Keratinocyte (primary cell): ENCODE data around the gene TMEM186. TPM values are rescaled to one million over a fixed set of nuclear protein-coding genes. Genes with fewer than 3 reads are reported as not detected.

Experiments used
- DNase-seq: peaks from one replicate; pipeline ENCODE4 v3.0.0-alpha.2; 2011; ENCODE audit warnings: low read depth, missing footprints, low spot score
- FAIRE-seq: peaks from 2 replicates; lab custom pipeline; 2011; peaks lifted over from hg19 to GRCh38; lab: Jason Lieb, UNC
- H2AFZ ChIP-seq: 2 replicates; pipeline ENCODE4 v1.6.0; 2012; ENCODE audit warnings: low read length, control low read depth, inconsistent platforms; ENCODE audit not compliant: control insufficient read depth
- H3K27ac ChIP-seq: 2 replicates; pipeline ENCODE4 v1.5.1; 2011; ENCODE audit warnings: low read length; ENCODE audit not compliant: control insufficient read depth, insufficient read depth
- H3K27me3 ChIP-seq: 3 replicates; pipeline ENCODE4 v1.6.0; 2011; ENCODE audit warnings: low read length; ENCODE audit not compliant: control insufficient read depth, insufficient read depth; ENCODE audit errors: extremely low read depth
- H3K36me3 ChIP-seq, 2 experiments: 2 replicates in 1 of 2; 3 replicates in 1 of 2; pipeline ENCODE4 v1.5.1; 2011; ENCODE audit warnings: low read length in 2 of 2, mild to moderate bottlenecking in 1 of 2; ENCODE audit not compliant: control insufficient read depth in 2 of 2, insufficient read depth in 2 of 2; ENCODE audit errors: extremely low read depth in 1 of 2
- H3K4me1 ChIP-seq: 3 replicates; pipeline ENCODE4 v1.5.1; 2011; ENCODE audit warnings: low read length; ENCODE audit not compliant: control insufficient read depth, insufficient read depth; ENCODE audit errors: extremely low read depth
- H3K4me2 ChIP-seq: 3 replicates; pipeline ENCODE4 v1.6.0; 2011; ENCODE audit warnings: low read depth, low read length; ENCODE audit not compliant: control insufficient read depth, insufficient read depth; ENCODE audit errors: extremely low read depth
- H3K4me3 ChIP-seq, 3 experiments: fragments of 200-600 bp in 1 of 3; sonication (generic) in 1 of 3; 2 replicates in 2 of 3; 3 replicates in 1 of 3; pipeline ENCODE4 v1.5.1; 2011 to 2016; ENCODE audit warnings: low read length in 3 of 3, mild to moderate bottlenecking in 3 of 3, control low read depth in 2 of 3, inconsistent platforms in 1 of 3, low read depth in 1 of 3, mixed read lengths in 1 of 3, mixed run types in 1 of 3, moderate library complexity in 1 of 3; ENCODE audit not compliant: control insufficient read depth in 2 of 3, insufficient read depth in 2 of 3; ENCODE audit errors: extremely low read depth in 1 of 3
- H3K79me2 ChIP-seq: 2 replicates; pipeline ENCODE4 v1.6.0; 2012; ENCODE audit warnings: low read length; ENCODE audit not compliant: control insufficient read depth, insufficient read depth
- H3K9ac ChIP-seq: 3 replicates; pipeline ENCODE4 v1.6.0; 2011; ENCODE audit warnings: low read length; ENCODE audit not compliant: control insufficient read depth, insufficient read depth; ENCODE audit errors: extremely low read depth
- H3K9me1 ChIP-seq: 3 replicates; pipeline ENCODE4 v1.6.0; 2011; ENCODE audit warnings: low read length; ENCODE audit not compliant: control insufficient read depth, insufficient read depth; ENCODE audit errors: extremely low read depth
- H3K9me3 ChIP-seq: 2 replicates; pipeline ENCODE4 v1.5.1; 2012; ENCODE audit warnings: low read depth, low read length; ENCODE audit not compliant: control insufficient read depth
- H4K20me1 ChIP-seq: 3 replicates; pipeline ENCODE4 v1.6.0; 2011; ENCODE audit warnings: low read length; ENCODE audit not compliant: control insufficient read depth, insufficient read depth; ENCODE audit errors: extremely low read depth
- CTCF ChIP-seq, 3 experiments: IDR thresholded peaks in 1 of 3; conservative IDR thresholded peaks in 1 of 3; optimal IDR thresholded peaks in 1 of 3; 2 replicates in 2 of 3; 3 replicates in 1 of 3; pipeline versions ENCODE3 to v1.5.1; 2011; ENCODE audit warnings: low read length in 3 of 3, mild to moderate bottlenecking in 3 of 3, moderate library complexity in 2 of 3, control low read depth in 1 of 3, inconsistent platforms in 1 of 3; ENCODE audit not compliant: insufficient read depth in 2 of 3; ENCODE audit errors: extremely low read depth in 1 of 3
- EZH2 ChIP-seq: IDR thresholded peaks from one replicate; pipeline ENCODE4 v1.6.1; 2012; ENCODE audit warnings: inconsistent platforms, mild to moderate bottlenecking, low read length, moderate library complexity
- dilution Hi-C: fragments of 300-500 bp; cut with MboI; formaldehyde crosslinking; loops from one replicate; pipeline ENCODE4 v1.7.0; 2020; ENCODE audit warnings: low sequenced_read_pairs; ENCODE audit not compliant: extremely low pct_ligation_motif_present
- polyA plus RNA-seq, 5 experiments: library from polyadenylated mRNA; depleted of rRNA in 3 of 5; stranded (reverse) in 3 of 5; stranded (forward) in 1 of 5; unstranded in 1 of 5; fragments of >200 nt; gene quantifications; 1 replicate in 1 of 5; 2 replicates in 3 of 5; 3 replicates in 1 of 5; pipeline versions ENCODE4 v1.2.1 to v1.2.3, GENCODE V29; 2011 to 2012; ENCODE audit warnings: missing spikeins in 2 of 5, low read depth in 1 of 5, low replicate concordance in 1 of 5

Gene TMEM186
- polyA plus RNA-seq, 1 donor (not counting 4 experiments of a cell fraction or from before 2014, with no cell fraction given) = 8.1 TPM

GRCh38 chr16:8828541-8829165, 31.2 kb upstream of the TMEM186 start:
- Histone ChIP-seq H3K9me3 (no peaks in the 10 kb centered on the region), H4K20me1 (peaks cover 4% of the 10 kb centered on the region), H3K79me2 (peaks cover 31% of the 10 kb centered on the region), H3K36me3 (peaks cover 19 to 39% of the 10 kb centered on the region in 2 experiments), H3K27me3 (no peaks in the 10 kb centered on the region), H3K9ac (no peak overlapping the region), H3K27ac (peak overlapping the region; percentile 65), H3K4me2 (peak overlapping the region; percentile 65), H3K4me3 (no peak overlapping the region), H3K4me1 (peaks cover 13% of the 10 kb centered on the region), H3K9me1 (peaks cover 2% of the 10 kb centered on the region), H2AFZ (no peak overlapping the region)
- dilution Hi-C loops = no loop called here
- peak; percentile 86 for FAIRE-seq
- DNase-seq = no peak
- TF ChIP-seq EZH2 (no peak), CTCF (optimal IDR thresholded peaks at IDR 0.05 in 1 of 3, IDR thresholded peaks at IDR 0.05 in 1 of 3, conservative IDR thresholded peaks at IDR 0.05 in 1 of 3; ENCODE audit: extremely low read depth in 1 of 3, insufficient read depth in 2 of 3, low read length in 3 of 3) (no peak)

- no peaks in the 10 kb centered on the region for H3K27me3 ChIP-seq
- H3K79me2 ChIP-seq = peaks cover 17% of the 10 kb centered on the region
- TF ChIP-seq CTCF (optimal IDR thresholded peaks at IDR 0.05 in 1 of 3, IDR thresholded peaks at IDR 0.05 in 1 of 3, conservative IDR thresholded peaks at IDR 0.05 in 1 of 3; ENCODE audit: extremely low read depth in 1 of 3, insufficient read depth in 2 of 3, low read length in 3 of 3) = no peak
- no peak for TF ChIP-seq EZH2
- peaks cover 19 to 31% of the 10 kb centered on the region in 2 experiments for H3K36me3 ChIP-seq
- peaks cover 13% of the 10 kb centered on the region for H3K4me1 ChIP-seq
- dilution Hi-C loops = no loop called here
- H3K9me3 ChIP-seq = no peaks in the 10 kb centered on the region
- H3K27ac ChIP-seq = no peak overlapping the region
- no peak overlapping the region for H3K4me3 ChIP-seq
- H4K20me1 ChIP-seq = peaks cover 4% of the 10 kb centered on the region
- H2AFZ ChIP-seq = no peak overlapping the region
- FAIRE-seq = no peak
- no peak overlapping the region for H3K4me2 ChIP-seq
- peaks cover 2% of the 10 kb centered on the region for H3K9me1 ChIP-seq
- DNase-seq = no peak
- H3K9ac ChIP-seq = no peak overlapping the region
Observed at GRCh38 chr16:8826278-8826879, 28.9 kb upstream of the TMEM186 start.
